ENCODE data around the gene BCAS2.

Gene BCAS2

GRCh38 chr1:114554577-114554976, 26.8 kb downstream of the BCAS2 start:
- DNase-seq: no peak

DNA sequence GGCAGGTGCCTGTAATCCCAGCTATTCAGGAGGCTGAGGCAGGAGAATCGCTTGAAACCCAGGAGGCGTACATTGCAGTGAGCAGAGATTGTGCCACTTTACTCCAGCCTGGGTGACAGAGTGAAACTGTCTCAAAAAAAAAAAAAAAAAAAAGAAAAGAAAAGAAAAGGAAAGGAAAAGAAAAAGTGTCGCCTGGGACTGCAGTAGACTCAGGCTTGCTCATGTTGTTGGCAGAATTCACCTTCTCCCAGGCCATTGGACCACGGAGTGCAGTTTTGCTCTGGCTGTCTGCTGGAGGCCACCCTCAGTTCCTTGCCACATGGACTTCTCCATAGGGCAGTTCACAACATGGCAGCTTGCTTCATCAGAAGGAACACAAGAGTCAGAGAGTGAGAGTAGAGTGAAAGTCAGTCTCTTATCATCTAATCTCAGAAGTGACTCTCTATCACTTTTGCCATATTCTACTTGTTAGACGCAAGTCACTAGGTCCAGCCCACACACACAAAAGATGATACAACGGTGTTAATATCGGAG, 29.2 kb downstream of the BCAS2 start:
- DNase-seq: no peak

GRCh38 chr1:114551400-114551799, 30.0 kb downstream of the BCAS2 start:
- no peak for DNase-seq

DNA sequence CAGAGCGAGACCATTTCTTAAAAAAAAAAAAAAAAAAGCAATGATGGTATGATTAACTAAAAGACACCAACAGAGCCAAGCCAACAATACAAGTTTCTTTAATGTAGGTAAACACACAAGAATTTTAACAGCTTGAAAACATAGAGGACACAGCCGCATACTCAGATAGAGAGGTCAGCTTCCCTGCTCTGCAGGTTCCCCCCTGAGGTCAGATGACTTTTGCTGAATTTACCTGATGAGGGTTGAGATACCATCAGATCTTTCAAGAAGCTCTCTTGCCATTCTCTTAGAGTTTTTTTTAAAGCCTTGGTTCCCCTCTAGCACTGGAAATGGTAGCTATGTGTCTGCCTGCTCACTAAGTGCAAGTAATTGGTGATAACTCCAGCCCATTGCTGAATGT, 31.1 kb downstream of the BCAS2 start:
- no peak for DNase-seq

GRCh38 chr1:114549137-114549536, 32.3 kb downstream of the BCAS2 start:
- no peak for DNase-seq

DNA sequence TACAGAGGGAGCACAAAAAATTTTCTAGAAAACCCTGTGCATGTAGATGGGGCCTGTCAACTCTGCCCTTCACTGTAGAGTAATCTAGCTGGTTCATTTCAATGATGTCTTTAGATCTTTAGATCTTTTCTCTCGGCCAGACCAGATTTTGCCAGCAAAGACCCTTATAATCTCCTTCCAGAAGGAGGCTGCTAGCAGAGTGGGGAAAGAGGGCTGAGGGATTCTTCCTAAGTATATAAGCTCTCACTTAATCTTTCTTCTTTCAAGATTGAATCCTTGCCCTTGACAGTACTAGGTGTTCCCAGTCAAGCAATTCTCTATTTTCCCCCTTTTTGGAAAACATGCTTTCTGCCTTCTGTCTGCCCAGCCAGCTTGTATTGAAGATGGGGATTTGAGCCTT, 34.3 kb downstream of the BCAS2 start:
- no peak for DNase-seq

- no peak for DNase-seq
These were observed 35.6 kb downstream of the BCAS2 start for GRCh38 chr1:114545796-114546195.

DNA sequence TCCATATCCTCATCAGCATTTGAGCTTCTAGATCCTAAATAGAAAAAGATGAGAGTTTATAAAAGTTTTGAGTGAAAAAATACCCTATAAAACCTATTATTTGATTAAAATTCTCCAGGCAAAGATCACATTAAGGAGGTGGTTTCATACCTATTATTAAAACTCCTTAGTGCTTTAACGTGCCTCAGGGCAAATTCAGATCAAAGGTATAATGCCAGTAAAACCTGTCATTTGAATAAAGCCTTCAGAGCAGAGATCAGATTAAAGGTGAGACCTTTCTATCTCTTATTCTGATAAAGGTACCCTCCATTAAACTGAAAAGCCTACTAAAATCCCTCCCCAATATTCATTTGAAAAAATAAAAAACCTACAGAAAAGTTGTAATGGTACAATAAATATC, 36.1 kb downstream of the BCAS2 start:
- DNase-seq: no peak

GRCh38 chr1:114540821-114541220, 40.6 kb downstream of the BCAS2 start:
- no peak for DNase-seq

- no peak for DNase-seq
These were observed 41.1 kb downstream of the BCAS2 start for GRCh38 chr1:114540272-114540671.

GRCh38 chr1:114536043-114536442, 45.4 kb downstream of the BCAS2 start:
- DNase-seq: no peak

GRCh38 chr1:114535401-114535800, 46.0 kb downstream of the BCAS2 start:
- no peak for DNase-seq

DNA sequence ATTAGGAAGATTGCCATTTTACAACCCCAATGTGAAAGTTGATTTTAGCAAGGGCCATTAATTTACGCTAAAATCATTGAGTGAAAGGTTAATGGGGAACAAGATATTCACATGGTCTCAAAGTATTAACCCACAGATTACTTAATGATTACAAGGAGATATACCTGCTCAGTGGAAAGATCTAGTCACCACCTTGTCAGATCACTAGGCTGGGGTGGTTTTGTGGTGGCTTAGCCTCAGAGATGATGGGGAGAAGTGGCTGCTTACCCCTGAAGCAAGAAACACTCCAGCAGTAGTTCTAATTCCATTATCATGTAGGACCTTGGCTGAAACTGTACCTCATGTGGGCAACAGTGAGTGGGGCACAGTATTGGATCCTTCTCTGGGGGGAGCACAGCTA, 50.3 kb downstream of the BCAS2 start:
- no peak for DNase-seq

- DNase-seq: no peak
These were observed 51.2 kb downstream of the BCAS2 start for GRCh38 chr1:114530224-114530623.

DNA sequence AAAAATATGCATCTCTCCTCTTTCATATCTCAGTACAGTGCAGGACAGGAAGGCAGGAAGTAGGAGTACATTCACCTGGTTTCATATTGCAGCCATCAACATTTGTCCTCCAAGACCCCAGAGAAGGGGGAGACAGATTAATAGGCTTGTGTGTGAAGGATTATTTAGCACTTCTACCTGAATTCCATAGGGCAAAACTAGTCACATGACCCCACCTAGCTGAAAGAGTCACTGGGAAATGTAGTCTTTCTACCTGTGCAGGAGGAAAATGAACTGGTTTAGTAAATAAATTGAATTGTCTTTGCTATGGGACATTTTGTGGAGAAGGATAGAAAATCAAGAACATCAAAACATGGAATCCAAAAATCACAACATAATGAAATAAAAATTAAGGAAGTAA, 56.5 kb downstream of the BCAS2 start:
- DNase-seq: no peak

- DNase-seq: no peak
These were observed 59.2 kb downstream of the BCAS2 start for GRCh38 chr1:114522264-114522575.

DNA sequence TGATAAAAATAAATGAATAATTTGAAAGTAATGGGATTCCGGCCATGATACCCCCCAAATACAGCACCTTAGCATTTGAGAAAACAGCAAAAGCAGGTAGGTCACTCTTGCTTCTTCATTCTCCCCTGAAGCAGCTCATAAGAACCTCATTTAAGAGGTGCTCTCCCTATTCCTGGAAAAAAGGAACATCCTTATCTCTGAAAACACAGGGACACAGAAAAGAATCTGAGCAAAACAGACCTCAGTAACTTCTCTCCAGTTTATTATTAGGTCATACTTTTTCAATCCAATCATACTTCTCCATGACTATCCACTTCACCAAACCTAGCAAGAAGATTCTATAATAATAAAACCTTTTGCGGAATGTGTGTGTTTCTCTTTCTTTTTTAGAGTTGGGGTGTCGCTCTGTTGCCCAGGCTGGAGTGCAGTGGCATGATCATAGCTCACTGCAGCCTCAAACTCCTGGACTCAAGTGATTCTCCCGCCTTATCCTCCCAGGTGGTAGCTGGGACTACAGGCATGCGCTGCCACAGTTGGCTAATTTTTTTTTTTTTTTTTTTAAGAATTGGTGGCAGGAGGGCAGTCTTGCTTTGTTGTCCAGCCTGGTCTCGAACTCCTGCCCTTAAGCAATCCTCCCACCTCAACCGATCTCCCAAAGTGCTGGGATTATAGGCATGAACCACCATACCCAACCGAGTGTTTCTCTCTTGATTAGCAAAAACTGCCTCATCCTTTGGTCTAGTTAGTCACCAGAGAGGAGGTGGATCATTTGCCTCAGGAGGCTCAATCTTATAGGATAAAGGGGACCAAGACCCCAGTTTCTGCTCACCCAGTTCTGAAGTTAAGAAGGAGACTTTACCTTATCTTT, 59.8 kb downstream of the BCAS2 start:
- DNase-seq: no peak

Measured in left hindlimb (tissue), 1 donor.